AG04449 (cell line): ENCODE results near the gene TMTC1.

Experiments used
- CTCF ChIA-PET: fragments of 350-600 bp; formaldehyde crosslinking; extraction: SDS; loops from one replicate; lab custom pipeline; 2021; ENCODE audit warnings: antibody characterized with exemption; lab: Yijun Ruan, JAX
- POLR2A ChIA-PET: fragments of 400-600, 350-600 bp; formaldehyde crosslinking; extraction: SDS; loops from one replicate; lab custom pipeline; 2020; ENCODE audit warnings: antibody characterized with exemption, inconsistent platforms; lab: Yijun Ruan, JAX
- DNase-seq: peaks from one replicate; pipeline ENCODE4 v3.0.0-alpha.2; 2010; ENCODE audit warnings: low read depth, low spot score
- H3K4me3 ChIP-seq: 2 replicates; pipeline ENCODE4 v1.5.1; 2011; ENCODE audit warnings: low read depth, mild to moderate bottlenecking, control low read depth, low read length
- CTCF ChIP-seq: IDR thresholded peaks from one replicate; pipeline ENCODE4 v1.5.1; 2011; ENCODE audit warnings: mild to moderate bottlenecking, moderate library complexity, low read length, control low read depth, inconsistent platforms; ENCODE audit not compliant: insufficient read depth; ENCODE audit errors: missing control alignments

The TMTC1 gene

GRCh38 chr12:29706311-29706710 lies 77.4 kb downstream of the TMTC1 start:
- H3K4me3 ChIP-seq, result no peak overlapping the region
- DNase-seq, result no peak
- CTCF ChIA-PET, result no interaction called here
- POLR2A ChIA-PET, result no interaction called here
- TF ChIP-seq CTCF, result no peak

GRCh38 chr12:29703528-29703927 lies 80.2 kb downstream of the TMTC1 start:
- no peak for DNase-seq
- CTCF ChIA-PET, result interaction anchor here (0.7 kb wide), 1 partner anchor 10 kb away, joined by 3 read pairs; no protein-coding TSS in a partner anchor
- POLR2A ChIA-PET, result no interaction called here
- no peak for TF ChIP-seq CTCF
- no peak overlapping the region for H3K4me3 ChIP-seq

- H3K4me3 ChIP-seq, result no peak overlapping the region
- TF ChIP-seq CTCF, result no peak
- POLR2A ChIA-PET, result no interaction called here
- CTCF ChIA-PET, result interaction anchor here (0.7 kb wide), 1 partner anchor 9 kb away, joined by 3 read pairs; no protein-coding TSS in a partner anchor
- no peak for DNase-seq
These were observed 80.8 kb downstream of the TMTC1 start for GRCh38 chr12:29702972-29703371.

GRCh38 chr12:29702222-29702621 lies 81.5 kb downstream of the TMTC1 start:
- no peak for DNase-seq
- TF ChIP-seq CTCF, result no peak
- ChIA-PET POLR2A (no interaction called here), CTCF (no interaction called here)
- no peak overlapping the region for H3K4me3 ChIP-seq

- no peak overlapping the region for H3K4me3 ChIP-seq
- POLR2A ChIA-PET, result interaction anchor here (0.6 kb wide), 1 partner anchor 1094 kb away, joined by 3 read pairs; no protein-coding TSS in a partner anchor
These were observed 82.8 kb downstream of the TMTC1 start for GRCh38 chr12:29700761-29701481.

GRCh38 chr12:29698756-29699155 lies 85.0 kb downstream of the TMTC1 start:
- DNase-seq, result no peak
- ChIA-PET CTCF (no interaction called here), POLR2A (no interaction called here)
- no peak overlapping the region for H3K4me3 ChIP-seq
- TF ChIP-seq CTCF, result no peak

More at GRCh38 chr12:29700761-29701481, 82.8 kb downstream of the TMTC1 start:
- CTCF ChIA-PET, result no interaction called here
- DNase-seq, result no peak
- TF ChIP-seq CTCF, result no peak
